Kidney glomerular epithelial cell (primary cell): ENCODE measurements around the gene IMMT.
A peak's percentile ranks its signal among the peaks of the same experiment; 100 is the strongest.

ENCODE experiments used
- DNase-seq: peaks from one replicate; lab custom pipeline; 2025; lab: John Stamatoyannopoulos, UW

IMMT gene

GRCh38 chr2:86142436-86143257 is 52.6 kb downstream of the IMMT start:
- no peak for DNase-seq

DNA sequence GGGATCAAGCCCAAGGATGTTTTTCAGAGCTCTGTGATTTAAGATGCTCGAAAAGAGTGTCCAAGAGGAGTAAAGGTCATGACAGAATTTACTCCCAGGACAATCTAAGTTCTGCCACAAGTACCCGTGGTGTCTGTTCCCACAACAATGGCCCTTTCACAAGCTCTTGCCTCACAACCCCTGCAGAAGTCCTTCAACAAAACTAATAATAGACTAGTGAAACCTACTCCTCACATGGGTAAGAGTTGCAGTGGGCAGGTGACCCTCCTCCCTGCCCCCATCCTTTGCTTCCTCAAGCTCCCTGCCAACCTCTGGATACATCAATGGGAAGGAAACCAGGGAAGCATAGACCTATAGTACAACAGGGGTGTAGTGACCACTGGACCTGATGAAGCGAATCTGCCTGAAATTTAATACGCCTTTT is 54.3 kb downstream of the IMMT start:
- DNase-seq: no peak

DNA sequence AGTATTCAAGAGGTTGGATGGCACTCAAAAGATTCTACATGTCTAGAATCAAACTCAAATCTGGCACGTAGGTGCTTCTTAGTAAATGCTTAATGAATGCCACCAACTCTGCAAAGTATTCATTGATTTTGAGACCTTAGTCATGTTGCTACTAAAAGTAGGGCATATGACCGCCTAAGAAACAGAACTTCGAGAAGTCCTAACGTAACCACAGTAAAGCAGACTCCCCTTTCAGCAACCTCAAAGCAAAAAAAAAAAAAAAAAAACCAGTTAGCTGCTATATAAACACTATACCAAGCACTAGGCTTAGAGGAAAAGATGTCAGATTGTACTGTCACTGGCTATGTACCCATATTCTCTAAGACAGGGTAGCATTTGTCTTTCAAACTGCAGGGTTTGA is 55.3 kb downstream of the IMMT start:
- no peak for DNase-seq

GRCh38 chr2:86138736-86139625 is 56.3 kb downstream of the IMMT start:
- no peak for DNase-seq

DNA sequence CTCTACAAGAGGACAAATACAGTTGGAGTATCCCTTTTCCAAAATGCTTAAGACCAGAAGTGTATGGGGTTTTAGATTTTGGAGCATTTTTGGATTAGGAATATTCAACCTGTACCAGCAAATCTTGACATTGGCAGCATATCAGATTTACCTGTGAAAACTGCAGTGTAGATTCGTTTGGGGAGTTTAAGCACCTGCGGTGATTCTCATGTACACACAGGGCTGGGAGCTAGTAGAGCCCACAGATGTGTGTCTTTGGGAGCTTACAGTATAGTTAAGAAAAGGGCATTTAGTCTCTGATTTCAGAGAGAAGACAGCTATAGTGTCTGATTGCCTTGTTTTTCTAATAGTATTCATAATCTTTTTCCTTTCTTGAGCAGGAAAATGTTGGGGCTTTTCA is 59.1 kb downstream of the IMMT start:
- DNase-seq: no peak

DNA sequence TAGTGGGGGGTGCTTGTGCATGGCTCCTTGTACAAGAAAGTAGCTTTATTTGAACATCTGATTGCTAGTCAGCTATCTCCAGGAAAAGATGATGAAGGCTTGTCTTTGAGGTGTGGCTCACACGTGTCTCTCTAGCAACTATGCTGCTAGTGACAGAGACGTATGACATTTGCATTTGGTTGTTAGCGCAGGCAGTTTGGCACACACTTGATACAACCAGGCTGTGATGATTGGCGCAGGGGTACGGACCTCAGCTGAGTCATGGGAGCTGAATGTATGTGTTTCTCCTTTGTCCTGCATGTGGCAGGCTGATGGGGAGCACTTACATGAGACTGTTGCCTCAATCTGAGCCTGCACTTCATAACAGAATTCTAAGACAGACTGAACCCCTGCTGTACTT is 59.6 kb downstream of the IMMT start:
- DNase-seq: no peak

DNA sequence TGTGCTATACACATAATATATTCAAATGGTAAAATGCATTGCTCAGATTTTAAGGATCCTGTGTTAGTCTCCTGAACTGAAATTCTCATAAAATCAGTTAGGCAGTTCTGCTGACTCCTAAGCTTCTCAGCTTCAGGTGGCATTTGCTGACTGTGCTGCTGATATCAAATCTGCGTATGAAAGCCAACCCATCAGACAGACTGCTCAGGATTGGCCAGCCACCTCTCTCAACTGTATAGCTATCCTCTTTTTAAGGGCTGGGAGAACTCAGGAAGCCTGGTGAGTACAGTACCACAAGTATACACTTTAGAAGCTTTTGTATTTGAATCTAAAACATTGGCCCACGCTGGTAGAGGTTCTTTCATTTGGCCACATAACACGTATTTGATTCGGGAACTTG is 60.6 kb downstream of the IMMT start:
- no peak for DNase-seq

DNA sequence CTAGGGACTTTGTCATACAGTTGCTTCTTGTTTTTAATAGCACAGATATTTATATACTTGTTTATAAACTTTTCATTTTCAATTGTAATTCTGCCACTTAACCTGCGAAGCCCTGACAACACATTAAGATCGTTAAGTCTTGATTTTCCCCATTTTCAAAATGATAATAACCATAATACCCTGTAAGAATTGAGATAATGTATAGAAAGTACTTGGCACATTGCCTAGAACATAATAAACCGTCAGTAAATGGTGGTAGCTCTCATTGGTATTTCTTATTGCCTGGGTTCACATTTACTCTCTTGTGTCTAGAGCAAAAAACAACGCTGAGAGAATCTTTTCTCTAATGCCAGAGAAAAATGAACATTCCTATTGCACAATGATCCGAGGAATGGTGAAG is 70.6 kb downstream of the IMMT start:
- no peak for DNase-seq

DNA sequence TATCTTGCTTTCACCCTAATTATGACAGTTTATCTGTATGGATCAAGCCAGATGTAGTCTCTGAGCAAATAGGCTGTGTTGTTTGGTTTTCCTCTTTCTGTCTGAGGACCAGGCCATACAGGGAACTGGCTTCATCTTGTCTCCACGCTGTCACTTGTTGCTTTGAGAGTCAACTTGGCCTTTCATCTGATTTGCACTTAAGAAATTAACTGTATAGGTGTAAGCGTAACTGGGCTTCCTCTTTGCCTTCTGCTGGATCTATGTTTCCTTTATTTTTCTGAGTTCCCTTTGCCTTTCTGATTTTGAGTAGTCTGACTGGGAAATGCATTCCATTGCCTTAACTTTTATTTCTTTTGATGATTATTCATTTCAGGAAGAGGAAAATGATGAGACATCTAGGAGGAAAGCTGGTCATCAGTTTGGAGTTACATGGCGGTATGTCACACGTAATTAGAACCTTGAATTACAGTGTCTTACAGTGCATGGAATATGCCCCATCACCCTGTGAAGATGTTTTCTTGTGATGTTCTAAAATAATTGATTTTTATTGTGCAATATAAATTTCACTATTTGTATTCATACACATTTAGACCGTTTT is 71.8 kb downstream of the IMMT start:
- DNase-seq: no peak

DNA sequence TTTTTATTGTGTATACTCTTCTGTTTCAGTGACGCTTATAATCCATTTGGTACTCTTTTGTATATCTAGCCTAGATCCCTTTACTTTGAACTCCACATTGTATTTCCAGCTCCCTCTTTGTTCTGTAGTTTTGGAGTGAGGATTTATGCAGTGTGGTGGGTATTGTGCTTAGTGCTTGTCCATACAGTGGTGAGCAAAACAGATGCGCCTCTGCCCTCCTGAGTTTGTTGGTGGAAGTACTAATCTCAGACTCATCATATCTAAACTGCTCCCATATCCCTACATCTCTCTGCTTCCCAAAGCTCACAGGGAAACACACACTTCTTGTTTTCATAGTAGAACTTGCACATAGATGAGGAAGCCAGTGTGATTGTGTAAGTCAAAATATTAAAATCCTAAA is 77.1 kb downstream of the IMMT start:
- no peak for DNase-seq

DNA sequence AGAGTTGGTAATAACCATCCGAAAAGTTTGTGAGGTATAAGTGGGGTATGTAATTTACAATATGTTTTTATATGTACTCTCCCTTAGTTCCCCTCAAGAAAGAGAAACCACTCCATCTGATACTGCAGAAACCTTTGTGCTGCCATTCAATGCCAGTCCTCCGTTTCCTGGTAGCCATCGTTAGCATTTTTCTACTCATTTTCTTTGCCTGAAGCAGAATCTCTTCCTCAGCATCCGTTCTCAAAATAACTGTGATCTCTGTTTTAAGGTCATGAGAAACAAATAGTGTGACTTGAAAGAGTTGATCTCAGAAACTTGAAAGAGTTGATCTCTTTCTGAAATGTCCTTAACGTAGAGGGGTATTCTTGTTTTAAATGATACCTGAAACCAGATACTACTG is 88.2 kb downstream of the IMMT start:
- no peak for DNase-seq

DNA sequence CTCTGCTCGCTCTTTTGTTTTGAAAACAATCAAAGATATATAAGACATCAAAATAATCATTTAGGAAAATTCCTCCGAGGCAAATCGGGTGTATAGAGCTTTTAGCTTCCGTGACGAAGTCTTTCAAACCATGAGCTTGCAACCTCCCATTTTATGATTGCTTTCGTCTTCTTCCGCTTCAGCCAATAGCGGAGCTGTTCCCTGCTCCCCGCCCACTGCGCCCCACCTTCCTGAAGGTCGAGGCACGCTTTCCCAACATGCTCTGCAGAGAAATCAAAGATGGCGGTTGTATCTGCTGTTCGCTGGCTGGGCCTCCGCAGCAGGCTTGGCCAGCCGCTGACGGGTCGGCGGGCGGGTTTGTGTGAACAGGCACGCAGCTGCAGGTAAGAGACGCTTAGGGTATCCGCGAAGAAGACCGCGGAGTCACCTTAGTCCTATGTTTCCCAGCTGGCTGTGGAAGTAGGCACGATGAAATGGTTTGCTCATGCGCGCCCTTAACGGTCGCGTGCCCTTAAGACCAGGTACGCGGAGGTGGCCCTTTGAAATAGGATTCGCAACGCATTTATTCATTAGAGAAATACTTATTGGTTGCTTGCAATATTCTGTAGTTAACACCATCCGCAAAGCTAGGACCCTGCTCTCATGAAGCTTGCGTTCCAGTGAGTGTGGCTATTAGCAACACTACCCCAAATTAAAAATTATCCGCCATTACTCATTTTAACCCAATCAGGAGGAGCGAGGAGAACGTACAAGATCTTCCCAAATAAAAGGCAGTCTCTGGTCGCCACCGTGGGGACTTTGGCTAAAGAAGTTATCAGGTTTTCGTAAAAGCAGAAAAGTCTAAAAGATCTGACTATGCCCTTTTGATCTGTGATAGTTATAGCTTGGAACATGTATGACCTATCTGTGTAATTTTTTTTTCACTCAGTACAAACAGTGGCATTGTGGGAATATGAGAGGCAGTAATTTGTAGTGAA is 89.0 kb downstream of the IMMT start, which contains the start of gene PTCD3:
Gene PTCD3 (plus strand): TSS at position 267 of the 977 bp plus-strand sequence. CDS start 13 bp downstream, at position 280.
- DNase-seq: peak; percentile 95

DNA sequence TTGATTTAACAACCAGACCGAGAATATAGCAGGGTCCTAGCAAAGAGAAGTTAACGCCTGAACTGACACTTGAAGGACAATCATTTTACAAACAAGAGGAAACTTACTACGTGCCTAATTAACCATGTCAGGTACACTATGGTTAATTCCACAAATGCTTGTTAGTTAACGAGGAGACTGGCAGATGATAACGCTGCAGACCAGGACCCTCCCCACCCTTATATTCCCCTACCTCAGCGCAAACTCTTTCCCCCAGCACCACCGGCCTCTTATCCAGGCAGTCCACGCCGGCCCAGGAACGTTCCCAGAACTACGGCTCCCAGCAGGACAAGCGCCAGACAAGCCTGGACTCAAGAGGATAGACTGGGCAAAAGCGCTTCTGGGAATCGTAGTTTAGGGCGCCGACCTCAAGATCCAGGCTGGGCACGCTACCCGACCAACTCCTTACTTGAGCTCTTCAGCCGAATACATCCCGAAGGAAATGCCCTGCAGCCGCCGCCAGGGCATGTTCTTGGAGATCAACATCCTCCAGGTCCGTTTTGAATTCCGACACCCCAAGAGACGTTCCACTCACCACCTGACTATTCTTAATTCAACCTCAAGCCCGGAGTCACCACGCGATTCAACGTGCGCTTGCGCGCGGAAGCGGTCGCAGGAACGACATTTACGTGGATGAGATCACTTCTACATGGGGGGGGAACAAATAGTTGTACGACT is 89.9 kb downstream of the IMMT start, which contains the start of gene POLR1A:
Gene POLR1A (minus strand): TSS at position 635 of the 717 bp plus-strand sequence. CDS start 110 bp downstream, at position 525.
- DNase-seq: peak; percentile 95

- no peak for DNase-seq
These were observed 93.1 kb downstream of the IMMT start for GRCh38 chr2:86102157-86102556.

- DNase-seq: no peak
These were observed 97.3 kb downstream of the IMMT start for GRCh38 chr2:86097913-86098312.

- no peak for DNase-seq
These were observed 98.0 kb downstream of the IMMT start for GRCh38 chr2:86097114-86097896.

DNA sequence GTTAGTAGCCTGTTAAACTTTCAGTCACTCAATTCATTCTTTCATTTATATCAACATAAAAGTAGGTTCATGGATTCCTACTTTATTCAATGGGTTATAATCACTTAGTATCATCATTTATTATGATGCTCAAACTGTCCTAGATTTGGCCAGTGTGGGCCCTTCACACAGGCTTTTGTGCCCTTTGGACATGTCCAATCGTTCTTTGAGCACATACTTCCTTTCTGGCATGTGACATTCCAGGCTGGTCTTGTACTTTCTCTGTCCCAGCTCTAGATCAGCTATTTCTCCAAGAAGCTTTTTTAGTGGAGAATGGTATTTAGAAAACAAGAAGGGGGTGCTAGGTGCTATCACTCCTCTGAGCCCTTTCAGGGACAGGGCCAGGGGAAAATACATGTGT is 101.0 kb downstream of the IMMT start:
- no peak for DNase-seq
